Neural cell (in vitro differentiated cells): ENCODE results near the gene DMXL1. TPM values are rescaled to one million over a fixed set of nuclear protein-coding genes. Genes with fewer than 3 reads are reported as not detected.

Experiments
- H2AFZ ChIP-seq: fragments of 200-600, 300-800 bp; sonication (generic), shearing (Covaris generic); 2 replicates; pipeline ENCODE4 v1.6.0; 2014; ENCODE audit warnings: low read depth, mild to moderate bottlenecking, antibody characterized with exemption, low read length, moderate library complexity
- H3F3A ChIP-seq: fragments of 200-600 bp; shearing (Covaris generic); 2 replicates; pipeline ENCODE4 v1.6.1; 2016; ENCODE audit warnings: mild to moderate bottlenecking, moderate library complexity, mixed read lengths, antibody characterized with exemption, low read length; ENCODE audit not compliant: insufficient read depth, poor library complexity, severe bottlenecking
- H3K27ac ChIP-seq: fragments of 200-600, 300-800 bp; sonication (generic), shearing (Covaris generic); 2 replicates; pipeline ENCODE4 v1.5.1; 2014; ENCODE audit warnings: mild to moderate bottlenecking, low read length, moderate library complexity
- H3K27me3 ChIP-seq: fragments of 300-800, 200-600 bp; sonication (generic), shearing (Covaris generic); 2 replicates; pipeline ENCODE4 v1.6.0; 2014; ENCODE audit warnings: mild to moderate bottlenecking, low read depth, low read length, moderate library complexity; ENCODE audit not compliant: insufficient read depth
- H3K36me3 ChIP-seq: fragments of 300-800, 200-600 bp; sonication (generic), shearing (Covaris generic); 2 replicates; pipeline ENCODE4 v1.5.1; 2014; ENCODE audit warnings: mild to moderate bottlenecking, antibody characterized with exemption, low read length, moderate library complexity; ENCODE audit not compliant: insufficient read depth
- H3K4me2 ChIP-seq: fragments of 300-800, 200-600 bp; sonication (generic), shearing (Covaris generic); 2 replicates; pipeline ENCODE4 v1.6.0; 2014; ENCODE audit warnings: mild to moderate bottlenecking, low read length
- H3K4me3 ChIP-seq: fragments of 300-800, 200-600 bp; sonication (generic), shearing (Covaris generic); 2 replicates; pipeline ENCODE4 v1.5.1; 2014; ENCODE audit warnings: mild to moderate bottlenecking, low read length, moderate library complexity
- H3K79me2 ChIP-seq: fragments of 200-600 bp; shearing (Covaris generic); replicated peaks from 2 replicates; pipeline ENCODE4 v1.6.0; 2014; ENCODE audit warnings: mild to moderate bottlenecking, low read length, moderate library complexity; ENCODE audit not compliant: insufficient read depth
- H3K9ac ChIP-seq: fragments of 300-800, 200-600 bp; sonication (generic), shearing (Covaris generic); 2 replicates; pipeline ENCODE4 v1.6.1; 2016; ENCODE audit warnings: mild to moderate bottlenecking, low read length, mixed read lengths
- H3K9me2 ChIP-seq: fragments of 200-600 bp; shearing (Covaris generic); 2 replicates; pipeline ENCODE4 v1.6.1; 2016; ENCODE audit warnings: mild to moderate bottlenecking, low read length, mixed read lengths; ENCODE audit not compliant: insufficient read depth
- H3K9me3 ChIP-seq: fragments of 200-600, 300-800 bp; sonication (generic), shearing (Covaris generic); 2 replicates; pipeline ENCODE4 v1.6.1; 2016; ENCODE audit warnings: mild to moderate bottlenecking, mixed run types, low read length, moderate library complexity, mixed read lengths
- H4K20me1 ChIP-seq: fragments of 200-600 bp; shearing (Covaris generic); 2 replicates; pipeline ENCODE4 v1.6.1; 2016; ENCODE audit warnings: mild to moderate bottlenecking, mixed run types; ENCODE audit not compliant: insufficient read depth
- CTCF ChIP-seq: fragments of 450-650 bp; IDR thresholded peaks from 2 replicates; pipeline ENCODE4 v1.5.1; 2014; ENCODE audit warnings: antibody characterized with exemption, mild to moderate bottlenecking, moderate library complexity; ENCODE audit not compliant: poor library complexity, severe bottlenecking
- EP300 ChIP-seq: fragments of 450-650 bp; conservative IDR thresholded peaks from 2 replicates; pipeline ENCODE4 v1.6.1; 2014; ENCODE audit warnings: antibody characterized with exemption, mild to moderate bottlenecking, moderate library complexity; ENCODE audit not compliant: poor library complexity, severe bottlenecking
- EZH2 ChIP-seq: fragments of 200-600, 300-800 bp; shearing (Covaris generic), sonication (generic); IDR thresholded peaks from 2 replicates; pipeline ENCODE4 v1.6.1; 2014; ENCODE audit warnings: antibody characterized with exemption, low read length, borderline replicate concordance, mild to moderate bottlenecking; ENCODE audit not compliant: insufficient read depth, poor library complexity, severe bottlenecking
- MXI1 ChIP-seq: fragments of 450-650 bp; conservative IDR thresholded peaks from 2 replicates; pipeline ENCODE4 v1.6.1; 2014; ENCODE audit warnings: antibody characterized with exemption, mild to moderate bottlenecking; ENCODE audit not compliant: poor library complexity, severe bottlenecking
- POLR2AphosphoS5 ChIP-seq: IDR thresholded peaks from 2 replicates; pipeline ENCODE4 v1.6.1; 2012
- RAD21 ChIP-seq: fragments of 450-650 bp; conservative IDR thresholded peaks from 2 replicates; pipeline ENCODE4 v1.6.1; 2014; ENCODE audit warnings: antibody characterized with exemption, mild to moderate bottlenecking, moderate library complexity
- REST ChIP-seq: IDR thresholded peaks from 2 replicates; pipeline ENCODE4 v1.6.1; 2012; ENCODE audit warnings: borderline replicate concordance
- SMC3 ChIP-seq: fragments of 450-650 bp; conservative IDR thresholded peaks from 2 replicates; pipeline ENCODE4 v1.6.1; 2014; ENCODE audit warnings: antibody characterized with exemption, mild to moderate bottlenecking, moderate library complexity; ENCODE audit not compliant: poor library complexity
- TAF1 ChIP-seq: IDR thresholded peaks from 2 replicates; pipeline ENCODE4 v1.6.1; 2012; ENCODE audit warnings: low read depth
- polyA plus RNA-seq: library from polyadenylated mRNA; depleted of rRNA; stranded (reverse); fragments of >200 nt; gene quantifications from 2 replicates; pipeline ENCODE4 v1.2.3, GENCODE V29; 2014

Gene DMXL1
- polyA plus RNA-seq, 1 donor from 2014 or later = 46.9 TPM

GRCh38 chr5:119187776-119188529 lies 117.1 kb downstream of the DMXL1 start:
- H3K27me3 ChIP-seq = no peaks in the 10 kb centered on the region
- H3K4me3 ChIP-seq = no peak overlapping the region
- no peaks in the 10 kb centered on the region for H3K79me2 ChIP-seq
- H3K9me3 ChIP-seq = no peaks in the 10 kb centered on the region
- no peak overlapping the region for H2AFZ ChIP-seq
- TF ChIP-seq EP300 (no peak), REST (no peak), CTCF (no peak), EZH2 (no peak), TAF1 (no peak), SMC3 (no peak), POLR2AphosphoS5 (no peak), MXI1 (no peak), RAD21 (no peak)
- H3K27ac ChIP-seq = no peak overlapping the region
- no peak overlapping the region for H3K4me2 ChIP-seq
- H3K9me2 ChIP-seq = no peaks in the 10 kb centered on the region
- no peaks in the 10 kb centered on the region for H4K20me1 ChIP-seq
- no peak overlapping the region for H3K9ac ChIP-seq
- no peaks in the 10 kb centered on the region for H3F3A ChIP-seq
- H3K36me3 ChIP-seq = peaks cover 7% of the 10 kb centered on the region

- Histone ChIP-seq H4K20me1 (no peaks in the 10 kb centered on the region), H3K9me3 (no peaks in the 10 kb centered on the region), H3F3A (no peaks in the 10 kb centered on the region), H3K9me2 (no peaks in the 10 kb centered on the region), H3K4me3 (no peak overlapping the region), H3K27ac (no peak overlapping the region), H3K36me3 (peaks cover 7% of the 10 kb centered on the region), H2AFZ (no peak overlapping the region), H3K27me3 (no peaks in the 10 kb centered on the region), H3K9ac (no peak overlapping the region), H3K4me2 (no peak overlapping the region), H3K79me2 (no peaks in the 10 kb centered on the region)
- TF ChIP-seq RAD21 = no peak
- TF ChIP-seq REST = no peak
- TF ChIP-seq SMC3 = no peak
- TF ChIP-seq CTCF = no peak
- no peak for TF ChIP-seq TAF1
- no peak for TF ChIP-seq EZH2
- TF ChIP-seq POLR2AphosphoS5 = no peak
- TF ChIP-seq EP300 = no peak
- TF ChIP-seq MXI1 = no peak
Observed at GRCh38 chr5:119190470-119191095, 119.7 kb downstream of the DMXL1 start.
